Activated gamma-delta T cell treated with Interleukin-2 at 50 U/mL for 16 hours (primary cell): ENCODE measurements around the gene LY6G6C.
A peak's percentile ranks its signal among the peaks of the same experiment; 100 is the strongest.

Experiments used
- DNase-seq: peaks from one replicate; pipeline ENCODE4 v3.0.0-alpha.2; 2020

Gene LY6G6C

GRCh38 chr6:31740397-31741223 is 19.1 kb upstream of the LY6G6C start:
- no peak for DNase-seq

- peak; percentile 94 for DNase-seq
These were observed 18.3 kb upstream of the LY6G6C start, which contains the start of gene MSH5 for GRCh38 chr6:31739639-31740396. Gene MSH5, plus strand, starts transcription at chr6:31740005. Its CDS starts 462 bp downstream, at chr6:31740467.

GRCh38 chr6:31737991-31738979 is 16.7 kb upstream of the LY6G6C start:
- peak; percentile 61 for DNase-seq

- DNase-seq: no peak
These were observed 15.9 kb upstream of the LY6G6C start for GRCh38 chr6:31737315-31737990.

GRCh38 chr6:31736768-31737314 is 15.3 kb upstream of the LY6G6C start:
- no peak for DNase-seq

GRCh38 chr6:31736021-31736767 is 14.6 kb upstream of the LY6G6C start, which contains the start of gene CLIC1:
Gene CLIC1, minus strand, starts transcription at chr6:31736530. Its CDS starts 230 bp downstream, at chr6:31736300.
- peak; percentile 56 for DNase-seq

- peak; percentile 58 for DNase-seq
These were observed 13.4 kb upstream of the LY6G6C start for GRCh38 chr6:31734821-31735406.

- no peak for DNase-seq
These were observed 12.8 kb upstream of the LY6G6C start for GRCh38 chr6:31734247-31734820.

GRCh38 chr6:31733734-31734133 is 12.2 kb upstream of the LY6G6C start:
- no peak for DNase-seq

- no peak for DNase-seq
These were observed 10.5 kb upstream of the LY6G6C start for GRCh38 chr6:31732029-31732428.

GRCh38 chr6:31730631-31731086 is 9.1 kb upstream of the LY6G6C start:
- no peak for DNase-seq

GRCh38 chr6:31729979-31730630 is 8.6 kb upstream of the LY6G6C start:
- peak; percentile 62 for DNase-seq

- peak; percentile 78 for DNase-seq
These were observed 8.0 kb upstream of the LY6G6C start for GRCh38 chr6:31729515-31729978.

- DNase-seq: no peak
These were observed 7.4 kb upstream of the LY6G6C start, which contains the start of gene DDAH2 for GRCh38 chr6:31728767-31729514. Gene DDAH2, minus strand, starts transcription at chr6:31729299. Its CDS starts 138 bp downstream, at chr6:31729161.

- no peak for DNase-seq
These were observed 6.4 kb upstream of the LY6G6C start for GRCh38 chr6:31727717-31728671.

- no peak for DNase-seq
These were observed 5.6 kb upstream of the LY6G6C start for GRCh38 chr6:31727034-31727716.
